ENCODE data around the gene REXO4. TPM values are rescaled to one million over a fixed set of nuclear protein-coding genes. Genes with fewer than 3 reads are reported as not detected.

REXO4 gene
- total RNA-seq, 1 donor from 2014 or later = 30.3 TPM

DNA sequence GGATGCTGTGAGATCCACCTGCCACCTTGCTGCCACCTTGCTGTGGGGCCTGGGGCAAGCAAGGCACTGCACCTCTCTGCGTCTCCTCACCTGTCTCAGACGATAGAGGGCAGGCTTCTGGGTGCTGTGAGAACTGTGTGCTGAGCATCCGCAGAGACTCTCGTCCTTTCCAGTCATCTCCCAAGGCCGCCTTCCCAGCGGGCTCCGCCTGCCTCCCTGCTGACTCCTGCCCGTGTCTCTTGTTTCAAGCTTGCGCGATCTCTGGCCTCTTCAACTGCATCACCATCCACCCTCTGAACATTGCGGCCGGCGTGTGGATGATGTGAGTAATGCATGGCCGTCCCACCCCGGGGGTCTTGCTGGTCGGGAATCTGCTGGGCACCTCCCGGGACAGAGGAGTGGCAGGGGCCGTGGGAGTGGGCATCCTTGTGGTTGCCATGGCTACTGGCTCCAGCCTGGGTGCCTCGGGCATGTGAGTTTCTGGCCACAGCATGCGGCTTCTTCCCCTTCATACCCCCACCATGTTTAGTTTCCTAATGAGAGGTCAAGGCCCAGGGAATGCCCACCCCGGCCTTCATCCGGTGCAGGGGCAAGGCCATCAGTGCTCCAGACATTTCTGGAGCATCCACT is 45.5 kb upstream of the REXO4 start:
- no peak overlapping the region for H3K4me3 Mint-ChIP-seq (ENCODE audit: low read depth)

DNA sequence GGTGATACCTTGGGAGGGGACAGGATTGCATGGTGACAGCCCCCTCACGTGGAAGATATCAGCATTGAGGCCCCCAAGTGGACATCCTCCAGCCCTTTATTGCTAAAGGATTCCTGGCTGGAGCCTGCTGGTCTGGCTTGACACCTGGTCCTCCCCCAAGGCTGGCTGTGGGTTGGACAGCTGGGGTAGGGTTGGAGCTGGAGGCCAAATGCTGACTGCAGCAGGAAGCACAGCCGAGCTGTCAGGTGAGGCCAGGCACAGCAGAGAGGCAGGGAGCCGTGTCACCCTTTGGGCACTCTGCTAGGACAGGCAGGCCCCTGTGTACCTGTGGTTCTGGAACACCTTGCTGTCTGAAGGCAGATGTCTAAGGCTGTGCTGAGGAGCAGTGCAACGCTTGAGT is 44.2 kb upstream of the REXO4 start:
- Mint-ChIP-seq H3K27ac (no peak overlapping the region), H3K4me3 (ENCODE audit: low read depth) (no peak overlapping the region), H3K36me3 (ENCODE audit: insufficient read depth) (peaks cover 1% of the 10 kb centered on the region), H3K27me3 (no peaks in the 10 kb centered on the region), H3K9me3 (ENCODE audit: low read depth) (no peaks in the 10 kb centered on the region), H3K4me1 (ENCODE audit: low read depth) (peaks cover 12% of the 10 kb centered on the region)
- DNase-seq (ENCODE audit: low spot score, unreplicated experiment) = no peak
- TF ChIP-seq, protein P1, sequence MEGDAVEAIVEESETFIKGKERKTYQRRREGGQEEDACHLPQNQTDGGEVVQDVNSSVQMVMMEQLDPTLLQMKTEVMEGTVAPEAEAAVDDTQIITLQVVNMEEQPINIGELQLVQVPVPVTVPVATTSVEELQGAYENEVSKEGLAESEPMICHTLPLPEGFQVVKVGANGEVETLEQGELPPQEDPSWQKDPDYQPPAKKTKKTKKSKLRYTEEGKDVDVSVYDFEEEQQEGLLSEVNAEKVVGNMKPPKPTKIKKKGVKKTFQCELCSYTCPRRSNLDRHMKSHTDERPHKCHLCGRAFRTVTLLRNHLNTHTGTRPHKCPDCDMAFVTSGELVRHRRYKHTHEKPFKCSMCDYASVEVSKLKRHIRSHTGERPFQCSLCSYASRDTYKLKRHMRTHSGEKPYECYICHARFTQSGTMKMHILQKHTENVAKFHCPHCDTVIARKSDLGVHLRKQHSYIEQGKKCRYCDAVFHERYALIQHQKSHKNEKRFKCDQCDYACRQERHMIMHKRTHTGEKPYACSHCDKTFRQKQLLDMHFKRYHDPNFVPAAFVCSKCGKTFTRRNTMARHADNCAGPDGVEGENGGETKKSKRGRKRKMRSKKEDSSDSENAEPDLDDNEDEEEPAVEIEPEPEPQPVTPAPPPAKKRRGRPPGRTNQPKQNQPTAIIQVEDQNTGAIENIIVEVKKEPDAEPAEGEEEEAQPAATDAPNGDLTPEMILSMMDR (IDR thresholded peaks at IDR 0.05; ENCODE audit: unreplicated experiment) = no peak

More for the DNA sequence above, 45.5 kb upstream of the REXO4 start:
- H3K4me1 Mint-ChIP-seq (ENCODE audit: low read depth) = peaks cover 12% of the 10 kb centered on the region
- no peaks in the 10 kb centered on the region for H3K27me3 Mint-ChIP-seq
- H3K36me3 Mint-ChIP-seq (ENCODE audit: insufficient read depth) = peaks cover 1% of the 10 kb centered on the region
- TF ChIP-seq, protein P1 (IDR thresholded peaks at IDR 0.05; ENCODE audit: unreplicated experiment) = no peak
- peak overlapping the region; percentile 76 for H3K27ac Mint-ChIP-seq
- H3K9me3 Mint-ChIP-seq (ENCODE audit: low read depth) = no peaks in the 10 kb centered on the region
- DNase-seq (ENCODE audit: low spot score, unreplicated experiment) = no peak

DNA sequence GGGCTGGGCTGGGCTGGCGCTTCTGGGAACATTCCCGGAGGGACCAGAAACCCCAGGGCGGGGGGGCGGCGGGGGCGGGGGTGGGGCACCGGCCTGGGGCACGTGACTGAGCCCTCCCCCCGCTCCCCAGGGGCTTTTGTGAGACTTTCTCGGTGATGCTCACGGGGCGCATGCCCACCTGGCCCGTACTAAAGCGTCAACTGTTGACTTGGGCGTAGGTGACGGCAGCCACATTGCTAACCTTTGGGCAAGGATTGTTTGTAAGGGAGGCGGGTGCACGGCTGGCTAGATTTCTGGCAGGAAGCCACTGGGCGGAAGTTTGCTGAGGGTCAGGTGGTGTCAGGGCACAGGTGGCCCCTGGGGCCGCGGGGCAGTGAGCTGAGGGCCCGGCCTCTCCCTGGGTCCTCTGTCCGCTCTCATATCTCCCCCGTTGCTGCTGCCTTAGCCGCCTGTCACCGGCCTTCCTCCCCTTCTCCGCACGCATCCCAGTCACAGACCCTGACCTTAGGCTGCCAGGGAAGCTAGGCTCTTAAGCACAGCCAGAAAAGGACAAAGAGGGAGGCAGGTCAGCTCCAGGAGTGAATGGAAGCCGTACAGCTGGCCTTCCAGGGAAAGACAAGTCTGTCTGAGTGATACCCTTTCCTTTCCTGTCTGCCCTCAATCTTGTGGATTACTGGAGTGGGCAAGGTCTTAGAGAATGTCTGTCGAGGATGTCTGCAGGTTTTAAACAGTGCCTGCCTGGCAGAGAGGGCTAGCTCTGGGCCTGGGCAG is 42.8 kb upstream of the REXO4 start:
- no peaks in the 10 kb centered on the region for H3K9me3 Mint-ChIP-seq (ENCODE audit: low read depth)
- H3K27me3 Mint-ChIP-seq = no peaks in the 10 kb centered on the region
- H3K4me3 Mint-ChIP-seq (ENCODE audit: low read depth) = peak overlapping the region; percentile 88
- DNase-seq (ENCODE audit: low spot score, unreplicated experiment) = peak; percentile 45
- TF ChIP-seq, protein P1 (IDR thresholded peaks at IDR 0.05; ENCODE audit: unreplicated experiment) = no peak
- H3K36me3 Mint-ChIP-seq (ENCODE audit: insufficient read depth) = peaks cover 1% of the 10 kb centered on the region
- H3K27ac Mint-ChIP-seq = peak overlapping the region; percentile 99
- peaks cover 12% of the 10 kb centered on the region for H3K4me1 Mint-ChIP-seq (ENCODE audit: low read depth)

DNA sequence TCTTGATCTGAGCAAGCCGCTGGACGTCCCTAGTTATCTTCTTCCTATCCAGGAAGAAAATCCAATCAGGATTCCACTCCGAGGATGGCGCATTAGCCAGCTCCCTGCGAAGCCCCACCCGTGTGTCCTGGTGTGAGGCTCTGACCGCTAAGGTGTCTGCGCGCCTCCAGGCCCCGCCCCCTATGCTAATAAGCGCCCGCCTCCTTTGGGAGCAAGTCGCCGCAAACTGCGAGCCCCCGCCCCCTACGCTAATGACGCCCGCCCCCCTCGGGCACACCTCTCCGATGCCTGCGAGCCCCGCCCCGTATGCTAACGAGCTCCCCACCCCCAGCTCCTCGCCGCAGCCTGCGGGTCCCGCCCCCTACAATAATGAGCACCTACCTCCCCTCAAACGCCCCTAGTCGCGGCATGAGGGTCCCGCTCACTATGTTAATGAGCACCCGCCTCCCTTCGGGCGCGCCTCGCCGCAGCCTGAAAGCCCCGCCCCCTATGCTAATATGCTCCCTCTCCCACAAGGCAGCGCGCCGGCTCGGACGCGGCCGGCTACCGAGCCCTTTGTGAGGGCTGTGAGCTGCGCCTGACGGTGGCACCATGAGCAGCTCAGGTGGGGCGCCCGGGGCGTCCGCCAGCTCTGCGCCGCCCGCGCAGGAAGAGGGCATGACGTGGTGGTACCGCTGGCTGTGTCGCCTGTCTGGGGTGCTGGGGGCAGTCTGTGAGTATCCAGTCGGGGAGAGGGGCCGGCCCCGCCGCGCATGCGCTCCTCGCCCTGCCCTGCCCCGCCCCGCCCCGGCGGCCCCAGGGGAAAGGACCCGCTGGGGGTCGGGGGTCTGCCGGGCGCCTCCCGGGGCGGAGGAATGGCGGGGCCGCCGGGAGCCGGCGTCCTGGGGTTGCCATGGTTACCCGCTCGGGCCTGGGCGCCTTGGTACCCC is 41.9 kb upstream of the REXO4 start, which contains the start of gene CACFD1:
Gene CACFD1, plus strand, starts transcription at position 503 of the 929 bp plus-strand sequence. Its CDS starts 89 bp downstream, at position 592.
- peak; percentile 95 for DNase-seq (ENCODE audit: low spot score, unreplicated experiment)
- peaks cover 1% of the 10 kb centered on the region for H3K36me3 Mint-ChIP-seq (ENCODE audit: insufficient read depth)
- H3K4me1 Mint-ChIP-seq (ENCODE audit: low read depth) = peaks cover 12% of the 10 kb centered on the region

More for the DNA sequence above, 41.9 kb upstream of the REXO4 start, which contains the start of gene CACFD1:
- Mint-ChIP-seq H3K9me3 (ENCODE audit: low read depth) (no peaks in the 10 kb centered on the region), H3K4me3 (ENCODE audit: low read depth) (peak within 1 kb of the TSS; percentile 88), H3K27me3 (no peaks in the 10 kb centered on the region), H3K27ac (peak within 1 kb of the TSS; percentile 99)
- TF ChIP-seq, protein P1 (IDR thresholded peaks at IDR 0.05; ENCODE audit: unreplicated experiment) = no peak
